DMS 273 treated with DMSO at 0.1 percent for 48 hours (cell line): ENCODE data around the gene PRSS33.

ENCODE experiments used
- DNase-seq: peaks from one replicate; lab custom pipeline; 2025; lab: John Stamatoyannopoulos, UW

Gene PRSS33

GRCh38 chr16:2776500-2777139, 10.7 kb downstream of the PRSS33 start:
- no peak for DNase-seq

- DNase-seq = no peak
Observed at GRCh38 chr16:2775765-2776499, 11.4 kb downstream of the PRSS33 start.

GRCh38 chr16:2775131-2775716, 12.1 kb downstream of the PRSS33 start:
- no peak for DNase-seq

- DNase-seq = peak; percentile 80
Observed at GRCh38 chr16:2774161-2774891, 13.0 kb downstream of the PRSS33 start.

- DNase-seq = no peak
Observed at GRCh38 chr16:2773188-2773968, 14.0 kb downstream of the PRSS33 start.

GRCh38 chr16:2771496-2772402, 15.6 kb downstream of the PRSS33 start:
- DNase-seq = no peak

GRCh38 chr16:2770057-2770951, 17.1 kb downstream of the PRSS33 start:
- no peak for DNase-seq

GRCh38 chr16:2769675-2770056, 17.7 kb downstream of the PRSS33 start:
- no peak for DNase-seq

- DNase-seq = no peak
Observed at GRCh38 chr16:2769100-2769529, 18.2 kb downstream of the PRSS33 start.

- no peak for DNase-seq
Observed at GRCh38 chr16:2768403-2769089, 18.8 kb downstream of the PRSS33 start.

- DNase-seq = no peak
Observed at GRCh38 chr16:2767891-2768290, 19.5 kb downstream of the PRSS33 start.

- DNase-seq = no peak
Observed at GRCh38 chr16:2767140-2767731, 20.1 kb downstream of the PRSS33 start.

GRCh38 chr16:2766430-2767139, 20.8 kb downstream of the PRSS33 start:
- no peak for DNase-seq

- DNase-seq = no peak
Observed at GRCh38 chr16:2765462-2766404, 21.6 kb downstream of the PRSS33 start.

GRCh38 chr16:2764718-2765117, 22.6 kb downstream of the PRSS33 start:
- no peak for DNase-seq

GRCh38 chr16:2763173-2763572, 24.2 kb downstream of the PRSS33 start:
- DNase-seq = no peak

- DNase-seq = no peak
Observed at GRCh38 chr16:2762711-2763110, 24.6 kb downstream of the PRSS33 start.
